Measurements from ENCODE around the gene TSPAN15.
"Not testable (repeated sequence)": the region's sequence is repeated elsewhere in the genome, so short reads cannot be mapped to it uniquely, and the experiment has no call there.

TSPAN15 gene

DNA sequence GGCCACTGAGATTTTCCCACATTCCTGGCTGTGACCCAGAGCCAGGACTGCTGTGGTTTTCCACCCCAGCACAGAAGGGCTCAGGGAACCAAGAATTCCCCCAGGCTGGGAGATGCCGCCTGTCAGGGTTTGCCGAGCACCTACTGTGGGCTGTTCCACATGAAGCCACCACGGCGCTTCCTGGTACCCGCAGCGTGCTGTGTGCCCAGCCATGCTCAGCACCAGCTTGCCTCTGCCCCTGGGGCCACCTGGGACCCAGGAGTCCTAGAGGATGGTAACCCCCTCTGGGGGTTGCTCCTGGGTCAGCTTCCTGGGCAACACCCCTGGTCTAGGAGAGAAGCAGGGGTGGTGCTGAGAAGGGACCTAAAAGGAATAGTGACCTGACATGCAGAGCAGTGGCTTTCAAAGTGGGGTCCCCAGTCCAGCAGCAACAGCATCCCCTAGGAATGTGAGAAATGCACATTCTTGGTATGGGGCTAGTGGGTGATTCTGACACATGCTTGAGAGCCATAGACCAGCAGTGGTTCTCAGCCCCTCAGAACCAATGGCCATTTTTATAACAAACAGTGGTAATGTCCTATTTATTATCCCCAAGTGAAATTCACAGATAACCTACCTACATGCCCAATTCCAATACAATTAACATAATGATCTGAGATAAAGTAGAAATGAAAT is 53.4 kb downstream of the TSPAN15 start:
- DNase-seq = no peak

DNA sequence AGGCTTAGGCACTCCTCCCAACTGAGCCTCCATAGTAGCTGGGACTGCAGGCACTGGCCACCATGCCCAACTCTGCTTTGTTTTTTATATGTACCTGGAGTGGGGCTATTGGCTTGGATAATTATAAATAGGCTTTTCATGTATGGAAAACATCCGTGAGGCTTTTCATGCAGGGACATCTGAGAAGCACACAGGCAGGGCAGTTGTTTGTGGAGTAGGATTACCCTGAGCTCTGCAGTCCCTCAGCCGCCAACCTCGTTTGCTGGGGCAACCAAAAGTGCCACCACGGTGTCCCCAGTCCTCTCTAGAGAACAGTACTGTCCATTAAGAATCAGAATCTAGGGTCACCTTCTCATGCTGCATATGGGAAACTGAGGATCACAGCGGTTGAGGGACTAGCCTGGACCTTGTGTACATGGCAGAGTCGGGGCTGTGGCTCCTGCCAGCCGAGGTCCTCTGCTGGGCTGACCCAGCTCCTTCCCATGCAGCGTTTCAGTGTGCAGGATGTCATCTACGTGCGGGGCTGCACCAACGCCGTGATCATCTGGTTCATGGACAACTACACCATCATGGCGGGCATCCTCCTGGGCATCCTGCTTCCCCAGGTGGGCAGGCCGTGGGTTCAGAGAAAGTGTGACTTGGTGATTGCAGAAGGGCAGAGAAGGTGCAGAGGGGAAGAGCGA is 54.5 kb downstream of the TSPAN15 start:
- no peak for DNase-seq

DNA sequence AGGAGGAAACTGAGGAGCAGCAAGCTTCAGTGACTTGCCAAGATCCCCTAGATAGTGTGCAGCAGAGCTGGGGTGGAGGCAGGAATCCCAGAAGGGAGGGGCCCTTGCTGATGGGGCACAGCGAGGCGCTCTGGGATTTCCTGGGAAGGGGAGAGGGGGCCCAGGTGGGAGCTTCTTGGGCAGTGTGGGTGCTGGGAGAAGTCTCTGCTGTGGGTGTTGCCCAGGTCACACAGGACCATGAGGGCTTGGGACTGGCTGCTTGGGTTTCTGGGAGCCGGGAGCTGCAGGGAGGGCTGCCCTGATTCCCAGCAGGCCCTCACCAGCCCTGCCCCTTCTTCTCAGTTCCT is 55.2 kb downstream of the TSPAN15 start:
- DNase-seq = no peak

DNA sequence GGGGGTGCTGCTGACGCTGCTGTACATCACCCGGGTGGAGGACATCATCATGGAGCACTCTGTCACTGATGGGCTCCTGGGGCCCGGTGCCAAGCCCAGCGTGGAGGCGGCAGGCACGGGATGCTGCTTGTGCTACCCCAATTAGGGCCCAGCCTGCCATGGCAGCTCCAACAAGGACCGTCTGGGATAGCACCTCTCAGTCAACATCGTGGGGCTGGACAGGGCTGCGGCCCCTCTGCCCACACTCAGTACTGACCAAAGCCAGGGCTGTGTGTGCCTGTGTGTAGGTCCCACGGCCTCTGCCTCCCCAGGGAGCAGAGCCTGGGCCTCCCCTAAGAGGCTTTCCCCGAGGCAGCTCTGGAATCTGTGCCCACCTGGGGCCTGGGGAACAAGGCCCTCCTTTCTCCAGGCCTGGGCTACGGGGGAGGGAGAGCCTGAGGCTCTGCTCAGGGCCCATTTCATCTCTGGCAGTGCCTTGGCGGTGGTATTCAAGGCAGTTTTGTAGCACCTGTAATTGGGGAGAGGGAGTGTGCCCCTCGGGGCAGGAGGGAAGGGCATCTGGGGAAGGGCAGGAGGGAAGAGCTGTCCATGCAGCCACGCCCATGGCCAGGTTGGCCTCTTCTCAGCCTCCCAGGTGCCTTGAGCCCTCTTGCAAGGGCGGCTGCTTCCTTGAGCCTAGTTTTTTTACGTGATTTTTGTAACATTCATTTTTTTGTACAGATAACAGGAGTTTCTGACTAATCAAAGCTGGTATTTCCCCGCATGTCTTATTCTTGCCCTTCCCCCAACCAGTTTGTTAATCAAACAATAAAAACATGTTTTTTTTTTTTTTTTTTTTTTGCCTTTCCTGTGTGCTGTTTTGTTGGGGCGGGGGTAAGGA is 55.8 kb downstream of the TSPAN15 start:
- no peak for DNase-seq

DNA sequence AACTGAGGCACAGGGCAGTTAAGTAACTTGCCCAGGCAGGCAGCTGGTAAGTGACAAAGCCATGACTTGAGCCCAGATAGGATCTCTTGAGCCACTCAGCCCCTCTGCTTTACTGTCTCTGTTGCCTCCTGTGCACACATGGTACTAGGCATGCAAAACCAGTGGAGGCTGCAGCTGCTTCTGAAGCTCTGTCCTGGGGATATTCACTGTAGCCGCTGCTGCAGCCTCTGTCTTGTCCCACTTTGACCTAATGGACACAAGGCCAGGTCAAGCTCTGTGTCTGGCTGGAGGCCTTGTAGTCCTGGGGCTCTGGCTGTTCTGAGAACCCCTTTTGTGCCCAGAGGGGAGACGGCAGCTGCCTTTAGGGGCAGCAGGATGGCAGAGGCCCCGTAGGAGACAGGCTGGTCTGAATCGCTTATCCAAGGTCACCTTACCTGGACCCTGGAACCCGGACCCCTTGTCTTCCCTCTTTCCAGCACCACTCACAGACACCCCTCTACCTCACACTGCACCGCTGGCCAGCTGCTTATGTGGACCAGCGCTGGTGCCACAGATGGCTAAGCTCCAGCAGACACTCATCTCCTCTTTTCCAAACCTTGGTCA is 57.6 kb downstream of the TSPAN15 start:
- DNase-seq = no peak

DNA sequence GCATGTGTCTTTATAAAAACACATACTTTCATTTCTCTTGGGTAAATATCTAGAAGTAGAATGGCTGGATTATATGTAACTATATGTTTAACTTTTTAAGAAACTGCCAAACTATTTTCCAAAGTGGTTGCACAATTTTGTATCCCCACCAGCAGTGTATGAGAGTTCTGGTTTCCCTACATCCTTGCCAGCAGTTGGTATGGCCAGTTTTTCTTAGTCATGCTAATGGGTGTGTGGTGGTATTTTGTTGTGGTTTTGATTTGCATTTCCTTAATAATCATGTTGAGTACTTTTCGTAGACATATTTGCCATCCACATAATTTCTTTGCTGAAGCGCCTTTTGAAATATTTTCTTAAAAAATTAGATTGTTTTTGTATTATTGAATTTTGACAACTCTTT is 61.6 kb downstream of the TSPAN15 start:
- no peak for DNase-seq

DNA sequence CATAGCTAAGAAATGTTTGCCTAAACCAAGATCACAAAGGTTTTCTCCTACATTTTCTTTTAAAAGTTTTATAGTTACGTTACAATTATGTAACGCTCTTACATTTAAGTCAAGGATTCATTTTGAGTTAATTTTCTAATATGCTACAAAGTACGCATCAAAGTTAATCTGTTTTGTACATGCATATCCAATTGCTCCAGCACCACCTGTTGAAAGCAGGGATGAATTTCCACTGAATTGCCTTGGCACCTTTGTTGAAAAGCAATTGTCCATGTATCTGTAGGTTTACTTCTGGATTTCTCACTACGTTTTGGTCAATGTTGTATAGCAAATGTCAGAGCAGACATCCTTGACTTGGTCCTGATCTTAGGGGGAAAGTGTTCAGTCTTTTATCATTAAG is 62.4 kb downstream of the TSPAN15 start:
- DNase-seq = no peak

DNA sequence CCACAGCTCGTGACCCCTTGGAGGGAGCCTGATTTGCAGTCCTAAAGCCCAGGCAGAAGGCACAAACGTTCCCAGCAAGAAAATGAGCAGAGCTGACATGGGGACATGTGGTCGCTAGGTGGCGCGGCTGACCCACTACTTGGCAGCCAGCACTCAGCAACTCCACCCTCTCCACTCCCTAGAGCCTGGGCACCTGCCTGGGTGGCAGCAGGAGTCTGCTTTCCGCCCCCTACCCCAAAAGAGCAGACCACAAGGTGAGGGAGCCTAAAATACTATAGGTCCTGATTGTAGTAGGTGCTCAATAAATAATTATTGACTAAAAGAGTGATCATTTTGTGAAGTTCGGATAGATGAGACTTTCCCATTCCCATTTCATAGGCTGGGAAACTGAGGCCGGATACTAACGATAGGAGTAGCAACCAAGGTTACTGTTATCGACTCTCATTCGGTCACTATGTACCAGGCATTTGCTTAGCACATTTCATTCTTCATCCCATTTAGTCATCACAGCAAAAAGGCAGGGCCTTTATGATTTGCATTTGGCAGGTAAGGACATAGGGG is 64.5 kb downstream of the TSPAN15 start:
- no peak for DNase-seq

DNA sequence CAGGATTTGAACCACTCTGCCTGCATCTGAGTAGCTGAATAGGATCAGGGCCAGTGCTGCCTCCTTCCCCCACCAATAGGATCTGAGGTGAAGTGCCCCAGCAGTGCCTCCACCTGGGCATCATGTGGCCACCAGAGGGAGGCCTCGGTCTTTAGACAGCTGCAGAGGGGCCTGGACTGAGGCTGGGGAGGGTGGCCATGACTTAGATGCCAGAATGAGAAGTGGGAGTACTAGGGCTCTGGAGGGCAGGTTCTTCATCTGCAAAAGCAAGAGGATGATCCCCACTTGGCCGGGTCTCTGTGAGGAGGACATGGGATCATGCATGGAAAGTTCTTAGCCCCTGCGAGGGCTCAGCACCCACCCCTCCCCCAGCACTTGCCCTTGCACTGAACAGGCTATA is 65.1 kb downstream of the TSPAN15 start:
- no peak for DNase-seq

DNA sequence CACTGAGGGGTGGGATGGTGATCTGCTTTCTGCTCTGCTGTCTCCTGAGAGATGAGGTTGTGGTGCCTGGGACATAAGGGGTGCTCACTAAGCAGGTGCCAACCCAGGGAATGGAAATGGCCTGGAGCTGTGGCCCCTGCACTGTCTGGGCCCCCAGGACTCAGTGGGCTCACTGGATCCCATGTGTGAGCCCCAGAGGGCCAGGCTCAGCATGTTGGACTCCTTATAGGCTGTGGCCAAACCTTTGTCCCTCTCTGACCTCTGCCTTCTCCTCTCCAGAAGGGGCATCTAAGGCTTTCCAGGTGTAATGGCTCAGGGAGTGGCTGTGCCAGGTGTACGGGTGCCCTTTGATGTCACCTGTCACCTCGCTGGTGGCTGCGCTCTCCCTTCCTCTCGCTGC is 65.5 kb downstream of the TSPAN15 start:
- no peak for DNase-seq

DNA sequence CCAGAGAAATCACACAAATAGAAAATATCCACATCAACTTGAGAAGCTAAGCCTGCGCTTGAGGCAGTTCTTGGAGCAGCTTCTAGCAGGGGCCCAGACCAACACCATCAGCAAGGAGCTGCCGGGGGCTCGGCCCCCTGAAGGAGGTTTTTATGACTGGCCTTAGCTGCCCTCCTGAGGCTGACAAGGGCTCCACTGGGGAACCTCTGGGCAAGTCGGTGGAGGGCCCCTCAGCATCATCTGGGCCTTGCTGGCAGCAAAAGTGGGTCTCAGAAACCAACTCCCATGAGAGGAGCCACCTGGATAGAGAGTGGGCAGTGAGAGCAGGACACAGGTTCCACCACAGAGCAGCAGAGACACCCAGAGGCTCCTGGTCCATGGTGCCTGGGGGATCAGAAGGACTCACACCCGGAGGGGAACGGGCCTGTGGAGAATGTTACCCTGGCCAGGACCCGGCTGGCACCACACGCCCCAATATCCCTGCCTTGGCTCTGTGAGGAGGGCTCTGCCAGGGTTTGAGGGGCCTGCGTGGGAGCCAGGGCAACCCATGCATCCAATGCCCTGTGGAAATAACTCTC is 66.1 kb downstream of the TSPAN15 start:
- no peak for DNase-seq

DNA sequence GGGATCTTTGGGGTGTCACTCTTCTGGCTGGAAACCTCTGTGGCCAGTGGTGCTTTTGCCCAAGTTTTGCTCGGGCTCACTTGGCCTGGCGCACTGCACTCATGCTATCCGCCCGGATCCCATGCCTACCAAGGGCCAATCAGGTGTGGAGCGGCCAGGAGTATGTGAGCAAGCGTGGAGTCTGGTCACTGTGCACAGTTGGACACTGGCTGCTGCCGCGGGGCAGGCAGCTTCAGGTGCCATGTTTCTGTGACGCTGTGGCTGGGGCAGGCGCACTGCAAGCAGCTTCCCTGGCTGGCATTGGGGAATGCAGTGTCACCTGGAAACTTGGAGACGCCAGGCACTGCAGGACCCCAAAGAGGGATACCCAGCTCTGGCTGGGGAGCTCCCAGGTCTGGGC is 76.7 kb downstream of the TSPAN15 start:
- no peak for DNase-seq

DNA sequence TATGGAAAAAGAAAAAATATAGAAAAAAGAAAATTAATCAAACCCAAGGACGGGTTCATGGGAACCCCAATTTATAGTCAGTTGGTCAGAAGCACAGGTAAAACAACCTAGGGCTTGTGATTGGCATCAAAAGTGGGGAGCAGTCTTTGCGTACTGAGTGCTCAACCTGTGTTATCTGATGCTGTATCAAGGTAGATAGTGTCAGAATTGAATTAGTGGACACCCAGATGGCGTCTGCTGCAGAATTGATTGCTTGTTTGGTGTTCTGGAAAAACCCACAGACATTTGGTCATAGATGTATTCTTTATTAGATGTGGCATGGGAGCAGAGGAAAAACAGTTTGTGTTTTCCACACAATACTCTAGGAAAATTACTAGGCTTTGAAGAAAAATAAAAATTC is 82.4 kb downstream of the TSPAN15 start:
- DNase-seq = no peak

DNA sequence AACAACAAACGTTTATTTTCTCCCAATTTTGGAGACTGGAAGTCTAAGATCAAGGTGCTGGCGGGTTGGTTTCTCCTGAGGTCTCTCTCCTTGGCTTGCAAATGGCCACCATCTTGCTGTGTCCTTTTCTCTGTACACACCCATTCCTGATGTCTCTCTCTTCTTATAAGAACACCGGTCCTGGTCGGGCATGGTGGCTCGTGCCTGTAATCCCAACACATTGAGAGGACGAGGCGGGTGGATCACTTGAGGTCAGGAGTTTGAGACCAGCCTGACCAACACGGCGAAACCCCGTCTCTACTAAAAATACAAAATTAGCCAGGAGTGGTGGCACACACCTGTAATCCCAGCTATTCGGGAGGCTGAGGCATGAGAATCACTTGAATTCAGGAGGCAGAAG is 85.3 kb downstream of the TSPAN15 start:
- not testable (repeated sequence) for DNase-seq

DNA sequence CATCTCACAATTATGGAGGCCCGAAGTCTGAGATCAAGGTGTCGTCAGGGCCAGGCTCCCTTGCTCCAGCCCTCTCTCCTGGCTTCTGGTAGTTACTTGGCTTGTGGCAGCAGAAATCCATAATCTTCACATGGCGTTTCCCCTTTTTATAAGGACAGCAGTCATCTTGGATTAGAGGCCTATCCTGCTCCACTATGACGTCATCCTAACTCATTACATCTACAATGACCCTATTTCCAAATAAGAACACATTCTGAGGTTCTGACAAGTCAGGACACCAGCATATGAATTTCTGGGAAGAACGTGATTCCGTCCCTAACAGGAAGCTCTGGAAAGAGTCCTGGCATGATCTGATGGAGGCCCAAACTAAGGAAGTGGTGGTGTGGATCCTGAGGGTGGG is 86.2 kb downstream of the TSPAN15 start:
- no peak for DNase-seq

DNA sequence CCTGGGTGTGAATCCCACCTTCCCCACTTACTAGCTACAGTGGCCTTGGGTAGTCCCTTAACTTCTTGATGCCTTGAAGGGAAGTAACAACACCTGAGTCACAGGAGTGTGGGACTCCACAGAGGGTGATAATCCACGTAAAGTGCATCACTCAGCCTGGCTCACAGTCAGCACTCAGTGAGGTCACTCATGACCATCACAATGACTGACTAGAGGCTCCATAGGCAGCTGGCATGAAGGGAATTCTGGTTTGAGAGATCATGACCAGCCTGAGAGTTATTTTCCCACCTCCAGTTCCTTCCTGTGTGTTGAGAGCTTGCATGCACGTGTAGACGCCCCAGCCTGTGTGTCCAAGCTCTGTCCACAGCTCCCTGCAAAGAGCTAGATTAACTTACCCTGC is 87.2 kb downstream of the TSPAN15 start:
- DNase-seq = no peak

DNA sequence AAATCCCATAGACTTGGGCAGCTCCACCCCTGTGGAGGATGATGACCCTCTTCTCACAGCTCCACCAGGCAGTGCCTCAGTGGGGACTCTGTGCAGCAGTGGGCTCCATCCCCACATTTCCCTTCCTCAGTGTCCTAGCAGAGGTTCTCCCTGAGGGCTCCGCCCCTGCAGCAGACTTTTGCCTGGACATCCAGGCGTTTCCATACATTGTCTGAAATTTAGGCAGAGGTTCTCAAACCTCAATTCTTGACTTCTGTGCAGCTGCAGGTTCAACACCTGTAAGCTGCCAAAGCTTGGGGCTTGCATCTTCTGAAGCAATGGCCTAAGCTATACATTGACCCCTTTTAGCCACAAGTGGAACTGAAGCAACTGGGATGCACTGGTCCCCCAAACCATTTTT is 90.2 kb downstream of the TSPAN15 start:
- DNase-seq = no peak

DNA sequence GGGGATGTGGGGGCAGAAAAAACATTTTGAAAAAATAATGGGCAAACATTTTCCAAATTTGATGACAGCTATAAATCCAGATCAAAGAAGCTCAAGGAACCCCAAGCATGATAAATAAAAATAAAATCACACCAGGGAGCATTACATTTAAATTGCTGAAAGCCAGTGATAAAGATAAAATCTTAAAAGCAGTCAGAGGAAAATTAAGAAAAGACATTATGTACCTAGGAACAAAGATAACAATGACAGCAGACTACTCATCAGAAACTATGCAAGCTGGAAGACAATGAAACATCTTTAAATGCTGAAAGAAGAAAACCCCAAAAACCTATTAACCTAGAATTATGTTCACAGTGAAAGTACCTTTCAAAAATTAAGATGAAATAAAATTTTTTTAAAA is 98.7 kb downstream of the TSPAN15 start:
- DNase-seq = no peak

DNA sequence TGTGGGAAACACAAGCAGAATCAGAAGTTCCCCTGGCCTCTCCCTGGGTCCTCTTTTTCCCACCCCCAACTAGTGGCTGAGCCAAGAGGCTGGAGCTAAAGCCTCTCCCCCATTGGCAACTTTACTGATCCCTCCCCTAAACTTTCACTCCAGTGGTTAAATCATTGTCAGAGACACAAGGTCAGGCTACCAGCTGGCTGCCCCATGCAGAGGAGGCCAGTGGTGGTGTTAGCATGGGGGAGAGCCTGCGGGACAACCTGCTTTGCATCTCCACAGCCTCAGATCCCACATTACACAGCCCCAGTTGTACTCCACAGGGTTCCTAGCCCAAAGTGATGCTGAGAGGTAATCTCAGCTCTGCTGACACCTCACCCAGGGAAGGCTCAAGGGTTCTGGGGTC is 101.0 kb downstream of the TSPAN15 start:
- no peak for DNase-seq

DNA sequence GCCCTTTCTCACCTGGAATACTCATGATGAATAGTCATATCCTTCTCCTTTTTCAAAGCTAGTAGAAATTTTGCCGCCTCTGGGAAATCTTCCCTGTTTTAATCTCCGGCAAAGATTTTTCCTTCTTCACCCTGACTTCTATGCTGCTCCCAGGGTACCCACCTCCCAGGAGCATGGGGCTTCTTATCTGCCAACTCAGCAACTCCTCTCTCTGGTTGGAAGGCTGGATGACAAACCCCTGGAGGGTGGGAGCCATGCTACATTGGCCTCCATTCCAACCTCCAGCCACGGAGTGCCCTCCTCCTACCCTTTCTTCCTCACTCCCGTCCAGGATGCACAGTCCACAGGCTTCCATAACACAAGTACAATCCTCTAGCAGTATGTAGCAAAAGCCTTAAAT is 102.1 kb downstream of the TSPAN15 start:
- DNase-seq = no peak

DNA sequence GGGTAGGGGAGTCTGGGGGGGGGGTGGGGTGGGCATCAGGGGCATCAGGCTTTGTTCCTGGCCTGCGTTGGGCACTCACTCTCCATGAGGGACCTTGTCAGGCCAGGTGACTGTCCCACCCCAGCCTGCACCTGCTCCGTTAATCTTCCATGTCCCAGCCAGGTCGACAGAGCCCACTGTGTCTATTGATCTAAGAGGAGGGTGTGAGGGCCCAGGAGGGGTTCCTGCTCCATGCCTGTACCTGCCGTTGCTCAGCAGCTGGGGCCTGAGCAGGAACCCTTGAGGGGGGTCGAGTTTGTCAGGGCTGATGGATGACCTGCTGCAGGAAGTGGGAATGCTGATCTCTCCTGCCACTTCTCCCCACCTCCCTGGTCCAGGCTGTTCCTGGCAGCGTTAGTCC is 103.3 kb downstream of the TSPAN15 start:
- no peak for DNase-seq
